Measurements from ENCODE around the gene PPP1R9A.
A peak's percentile ranks its signal among the peaks of the same experiment; 100 is the strongest.

The PPP1R9A gene

DNA sequence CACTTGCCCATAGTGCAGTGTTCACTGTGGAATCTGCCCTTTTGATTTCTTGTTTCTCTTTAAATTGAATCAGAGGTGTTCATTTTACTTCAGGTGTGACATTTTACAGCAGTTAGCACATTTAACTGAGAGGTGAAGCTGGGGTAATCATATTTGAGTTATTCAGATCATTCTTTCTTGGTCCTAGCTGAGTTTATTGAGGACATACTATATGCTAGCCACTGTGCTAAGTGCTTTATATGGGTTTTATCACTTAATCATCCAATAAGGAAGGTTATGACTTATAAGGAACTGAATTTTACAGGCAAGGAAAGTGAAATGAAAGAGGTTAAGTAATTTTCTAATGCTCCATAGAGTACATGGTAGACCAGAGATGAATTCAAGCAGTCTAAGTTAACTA is 337.2 kb downstream of the PPP1R9A start:
- TF ChIP-seq, protein P1, sequence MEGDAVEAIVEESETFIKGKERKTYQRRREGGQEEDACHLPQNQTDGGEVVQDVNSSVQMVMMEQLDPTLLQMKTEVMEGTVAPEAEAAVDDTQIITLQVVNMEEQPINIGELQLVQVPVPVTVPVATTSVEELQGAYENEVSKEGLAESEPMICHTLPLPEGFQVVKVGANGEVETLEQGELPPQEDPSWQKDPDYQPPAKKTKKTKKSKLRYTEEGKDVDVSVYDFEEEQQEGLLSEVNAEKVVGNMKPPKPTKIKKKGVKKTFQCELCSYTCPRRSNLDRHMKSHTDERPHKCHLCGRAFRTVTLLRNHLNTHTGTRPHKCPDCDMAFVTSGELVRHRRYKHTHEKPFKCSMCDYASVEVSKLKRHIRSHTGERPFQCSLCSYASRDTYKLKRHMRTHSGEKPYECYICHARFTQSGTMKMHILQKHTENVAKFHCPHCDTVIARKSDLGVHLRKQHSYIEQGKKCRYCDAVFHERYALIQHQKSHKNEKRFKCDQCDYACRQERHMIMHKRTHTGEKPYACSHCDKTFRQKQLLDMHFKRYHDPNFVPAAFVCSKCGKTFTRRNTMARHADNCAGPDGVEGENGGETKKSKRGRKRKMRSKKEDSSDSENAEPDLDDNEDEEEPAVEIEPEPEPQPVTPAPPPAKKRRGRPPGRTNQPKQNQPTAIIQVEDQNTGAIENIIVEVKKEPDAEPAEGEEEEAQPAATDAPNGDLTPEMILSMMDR (conservative IDR thresholded peaks at IDR 0.05), result no peak
- no peak overlapping the region for H3K27ac ChIP-seq

DNA sequence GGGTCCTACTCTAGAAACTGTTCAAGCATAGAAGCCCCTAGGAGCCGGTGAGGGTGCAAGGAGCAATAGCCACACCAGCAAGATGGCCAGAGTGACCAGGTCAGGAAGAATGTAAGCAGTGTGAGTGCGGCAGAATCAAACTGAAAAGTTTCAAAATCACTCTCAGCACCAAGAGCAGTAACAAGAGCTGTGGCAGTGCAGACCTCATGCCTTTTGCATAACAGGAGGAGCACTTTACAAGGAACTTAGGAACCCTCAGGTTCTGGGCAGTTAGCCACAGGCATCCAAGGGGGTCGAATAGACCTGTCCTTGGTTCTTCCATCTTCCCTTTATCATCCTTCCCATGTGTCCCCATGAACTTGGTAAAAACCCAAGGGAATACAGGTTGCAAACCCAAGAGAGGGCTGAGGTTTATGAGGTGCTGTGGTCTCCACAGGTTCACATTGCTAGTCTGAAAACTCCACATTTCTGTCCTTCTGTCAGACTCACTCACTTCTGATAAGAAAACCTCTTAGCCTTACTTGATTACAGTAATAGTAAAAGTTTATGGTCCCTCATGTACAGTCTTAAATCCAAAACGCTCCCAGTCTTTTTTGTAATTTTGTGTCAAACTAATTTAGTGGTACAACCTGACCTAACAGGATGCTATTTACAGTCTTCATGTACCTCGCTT is 338.6 kb downstream of the PPP1R9A start:
- H3K27ac ChIP-seq, result no peak overlapping the region
- TF ChIP-seq, protein P1 (conservative IDR thresholded peaks at IDR 0.05), result no peak

DNA sequence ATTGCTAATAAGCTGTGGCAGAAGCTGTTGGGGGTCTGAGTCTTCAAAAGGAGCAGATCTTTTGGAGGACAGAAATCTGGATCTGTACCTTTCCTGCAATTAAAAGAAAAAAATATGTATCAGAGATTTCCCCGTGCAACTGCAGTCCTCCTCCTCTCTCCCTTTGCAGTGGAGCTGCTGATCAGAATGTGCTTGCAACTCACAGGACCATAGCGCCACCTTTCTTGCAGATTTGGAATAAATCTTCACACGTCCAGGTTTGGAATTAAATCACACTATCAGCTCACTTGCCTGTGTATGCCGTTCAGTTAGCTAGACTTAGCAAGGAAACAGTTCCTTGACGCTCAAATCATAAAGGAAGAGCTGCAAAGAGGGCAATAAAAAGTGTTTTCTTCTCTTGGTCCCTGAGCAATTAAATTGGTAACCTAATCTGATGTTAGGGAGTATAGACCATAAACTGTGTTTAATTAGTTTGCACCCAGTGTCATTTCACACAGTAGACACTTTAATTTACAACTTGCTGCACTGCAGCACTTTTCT is 339.5 kb downstream of the PPP1R9A start:
- TF ChIP-seq, protein P1 (conservative IDR thresholded peaks at IDR 0.05), result peak; percentile 87

DNA sequence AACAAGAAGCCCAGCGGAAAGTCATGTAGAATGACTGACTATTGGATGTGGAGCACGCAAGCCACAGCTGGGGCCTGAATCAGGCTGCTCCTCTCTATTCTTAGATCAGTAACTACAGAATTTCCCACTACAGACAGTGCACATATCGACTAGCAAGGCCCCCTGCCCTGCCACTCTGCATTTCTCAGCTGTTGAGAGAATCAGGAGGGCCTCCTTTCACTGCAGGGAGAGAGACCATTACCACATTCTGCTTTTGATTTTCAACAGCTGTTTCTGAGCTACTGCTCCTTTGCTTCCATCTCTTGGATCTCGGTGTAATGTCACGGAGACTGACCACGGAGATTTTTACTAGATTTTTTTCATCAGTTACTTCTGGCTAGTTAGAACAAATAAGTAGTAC is 343.2 kb downstream of the PPP1R9A start:
- TF ChIP-seq, protein P1 (conservative IDR thresholded peaks at IDR 0.05), result no peak

More for the DNA sequence above, 339.5 kb downstream of the PPP1R9A start:
- no peak overlapping the region for H3K27ac ChIP-seq

DNA sequence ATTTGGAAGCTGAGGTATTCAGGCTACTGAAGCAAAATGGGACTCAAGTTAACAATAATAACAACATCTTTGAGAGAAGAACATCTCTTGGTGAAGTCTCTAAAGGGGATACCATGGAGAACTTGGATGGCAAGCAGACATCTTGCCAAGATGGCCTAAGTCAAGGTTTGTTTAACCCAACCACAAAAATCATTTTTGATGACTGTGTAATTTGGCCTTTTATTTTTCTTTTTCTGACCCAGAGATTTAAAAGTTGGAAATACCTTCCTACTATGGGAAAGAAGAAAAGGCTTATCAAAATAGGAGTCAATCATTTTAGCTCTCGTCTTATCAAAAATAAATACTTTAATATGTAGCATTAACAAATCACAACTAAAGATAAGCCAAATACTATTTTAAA is 344.6 kb downstream of the PPP1R9A start:
- H3K27ac ChIP-seq, result no peak overlapping the region
- TF ChIP-seq, protein P1 (conservative IDR thresholded peaks at IDR 0.05), result no peak

More for the DNA sequence above, 343.2 kb downstream of the PPP1R9A start:
- H3K27ac ChIP-seq, result no peak overlapping the region

DNA sequence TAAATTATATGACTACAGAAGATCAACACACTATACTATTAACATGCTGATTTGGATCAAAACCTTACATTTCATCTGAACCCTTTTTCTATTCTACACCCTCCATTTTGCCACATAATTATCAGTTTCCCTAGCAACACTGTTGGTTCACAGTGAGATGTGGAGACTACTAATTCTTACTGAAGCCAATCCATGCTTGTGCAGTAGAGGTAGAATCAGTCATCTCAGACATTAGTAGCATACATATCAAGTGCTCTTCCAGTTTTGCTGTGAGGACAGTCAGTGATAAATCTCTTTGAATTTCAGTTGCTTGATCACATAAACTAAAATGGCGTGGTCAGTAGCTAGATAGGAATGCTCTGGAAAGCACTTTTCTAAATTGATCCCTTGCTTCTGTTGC is 346.6 kb downstream of the PPP1R9A start:
- TF ChIP-seq, protein P1 (conservative IDR thresholded peaks at IDR 0.05), result no peak
- no peak overlapping the region for H3K27ac ChIP-seq

DNA sequence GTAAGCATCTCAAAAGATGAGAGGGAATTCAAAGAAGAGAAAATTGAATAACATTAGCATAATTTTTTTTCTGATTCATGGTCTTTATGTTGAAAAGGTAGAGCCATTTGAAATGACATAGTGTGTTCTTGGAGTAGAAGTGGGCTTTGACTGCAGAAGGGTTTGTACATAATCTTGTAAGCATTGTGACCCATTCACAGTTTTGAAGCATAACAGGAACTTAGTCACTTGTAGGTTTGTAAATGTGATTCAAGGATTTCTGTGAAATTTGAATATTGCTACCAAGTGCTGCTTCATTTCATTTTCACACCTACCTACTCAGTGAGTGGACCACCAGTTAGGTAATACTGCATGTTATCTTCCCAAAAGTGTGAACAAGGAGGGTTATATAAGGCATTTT is 348.3 kb downstream of the PPP1R9A start:
- TF ChIP-seq, protein P1 (conservative IDR thresholded peaks at IDR 0.05), result no peak
- no peak overlapping the region for H3K27ac ChIP-seq
